Measurements from ENCODE around the gene CD164.

GRCh38 chr6:109369728-109370127, 12.5 kb downstream of the CD164 start:
- TF ChIP-seq CTCF (IDR thresholded peaks at IDR 0.05) (no peak), POLR2A (IDR thresholded peaks at IDR 0.05) (no peak)

Data from tibial nerve (tissue), 3 donors.